Epithelial cell of proximal tubule (primary cell): ENCODE measurements around the gene KLHL35. TPM values are rescaled to one million over a fixed set of nuclear protein-coding genes. Genes with fewer than 3 reads are reported as not detected.

Source experiments
- DNase-seq: peaks from one replicate; pipeline ENCODE4 v3.0.0-alpha.2; 2011; ENCODE audit warnings: low read depth
- H3K4me3 ChIP-seq: 2 replicates; pipeline ENCODE4 v1.5.1; 2011; ENCODE audit warnings: low read depth, mild to moderate bottlenecking, low read length
- CTCF ChIP-seq: conservative IDR thresholded peaks from 2 replicates; pipeline ENCODE4 v1.5.1; 2012; ENCODE audit warnings: low read depth, mild to moderate bottlenecking, low read length
- total RNA-seq: library from RNA; depleted of rRNA; stranded (reverse); fragments of >200 nt; gene quantifications from 2 replicates; pipeline ENCODE4 v1.2.3, GENCODE V29; 2015

The KLHL35 gene
- total RNA-seq = 1.4 and 3.3 TPM in 2 replicates

- TF ChIP-seq CTCF = no peak
Measured at GRCh38 chr11:75432911-75433321, at the start of gene KLHL35. Gene KLHL35 (minus strand): TSS chr11:75433203. CDS start chr11:75430629, 2,574 bp downstream.

GRCh38 chr11:75481922-75482606, 49.1 kb upstream of the KLHL35 start:
- no peak overlapping the region for H3K4me3 ChIP-seq

More at GRCh38 chr11:75432911-75433321, at the start of gene KLHL35:
- H3K4me3 ChIP-seq = no peak within 1 kb of the TSS
- no peak for DNase-seq

GRCh38 chr11:75481223-75481921, 48.4 kb upstream of the KLHL35 start:
- no peak for TF ChIP-seq CTCF
- DNase-seq = no peak
- H3K4me3 ChIP-seq = no peak overlapping the region

More at GRCh38 chr11:75481922-75482606, 49.1 kb upstream of the KLHL35 start:
- no peak for DNase-seq
- TF ChIP-seq CTCF = no peak

- H3K4me3 ChIP-seq = no peak overlapping the region
- TF ChIP-seq CTCF = no peak
- no peak for DNase-seq
Measured at GRCh38 chr11:75480185-75481175, 47.5 kb upstream of the KLHL35 start.

- DNase-seq = no peak
- H3K4me3 ChIP-seq = no peak overlapping the region
- no peak for TF ChIP-seq CTCF
Measured at GRCh38 chr11:75479597-75480145, 46.7 kb upstream of the KLHL35 start.

GRCh38 chr11:75478783-75479596, 46.0 kb upstream of the KLHL35 start:
- no peak for DNase-seq
- TF ChIP-seq CTCF = no peak
- no peak overlapping the region for H3K4me3 ChIP-seq
